ENCODE measurements around the gene ENG.

ENG gene

DNA sequence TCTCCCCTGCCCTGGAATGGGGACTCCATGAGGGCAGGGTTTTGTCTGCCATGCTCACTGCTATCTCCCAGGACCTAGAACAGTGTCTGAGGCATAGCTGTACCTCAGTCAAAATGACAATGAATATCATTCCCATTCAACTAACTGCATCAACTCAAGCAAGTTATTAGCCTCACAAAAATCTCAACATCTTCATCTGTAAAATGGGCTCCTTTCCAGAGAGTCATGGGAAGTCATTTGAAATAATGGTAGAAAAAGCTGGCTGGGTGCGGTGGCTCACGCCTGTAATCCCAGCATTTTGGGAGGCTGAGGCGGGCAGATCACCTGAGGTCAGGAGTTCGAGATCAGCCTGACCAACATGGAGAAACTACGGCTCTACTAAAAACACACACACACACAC, 85.4 kb downstream of the ENG start:
- Histone ChIP-seq H3K79me2 (ENCODE audit: insufficient read depth, low read length) (no peaks in the 10 kb centered on the region), H2AFZ (ENCODE audit: low read depth, low read length) (no peak overlapping the region), H3K4me1 (ENCODE audit: insufficient read depth, low read length) (peaks cover 31% of the 10 kb centered on the region), H3K4me3 (ENCODE audit: low read depth in 1 of 2, low read length in 2 of 2) (no peak overlapping the region), H3K9me3 (ENCODE audit: insufficient read depth, low read length, severe bottlenecking) (no peaks in the 10 kb centered on the region), H3K27ac (ENCODE audit: low read length) (no peak overlapping the region), H3K36me3 (ENCODE audit: insufficient read depth, low read length) (no peaks in the 10 kb centered on the region), H3K9ac (ENCODE audit: low read depth, low read length) (no peak overlapping the region), H3K27me3 (ENCODE audit: insufficient read depth, low read length, poor library complexity) (no peaks in the 10 kb centered on the region), H4K20me1 (ENCODE audit: insufficient read depth, low read length) (no peaks in the 10 kb centered on the region), H3K4me2 (ENCODE audit: insufficient read depth, low read length) (no peak overlapping the region)
- no peak for ATAC-seq (ENCODE audit: insufficient read depth, low read depth)
- TF ChIP-seq, protein P1, sequence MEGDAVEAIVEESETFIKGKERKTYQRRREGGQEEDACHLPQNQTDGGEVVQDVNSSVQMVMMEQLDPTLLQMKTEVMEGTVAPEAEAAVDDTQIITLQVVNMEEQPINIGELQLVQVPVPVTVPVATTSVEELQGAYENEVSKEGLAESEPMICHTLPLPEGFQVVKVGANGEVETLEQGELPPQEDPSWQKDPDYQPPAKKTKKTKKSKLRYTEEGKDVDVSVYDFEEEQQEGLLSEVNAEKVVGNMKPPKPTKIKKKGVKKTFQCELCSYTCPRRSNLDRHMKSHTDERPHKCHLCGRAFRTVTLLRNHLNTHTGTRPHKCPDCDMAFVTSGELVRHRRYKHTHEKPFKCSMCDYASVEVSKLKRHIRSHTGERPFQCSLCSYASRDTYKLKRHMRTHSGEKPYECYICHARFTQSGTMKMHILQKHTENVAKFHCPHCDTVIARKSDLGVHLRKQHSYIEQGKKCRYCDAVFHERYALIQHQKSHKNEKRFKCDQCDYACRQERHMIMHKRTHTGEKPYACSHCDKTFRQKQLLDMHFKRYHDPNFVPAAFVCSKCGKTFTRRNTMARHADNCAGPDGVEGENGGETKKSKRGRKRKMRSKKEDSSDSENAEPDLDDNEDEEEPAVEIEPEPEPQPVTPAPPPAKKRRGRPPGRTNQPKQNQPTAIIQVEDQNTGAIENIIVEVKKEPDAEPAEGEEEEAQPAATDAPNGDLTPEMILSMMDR (IDR thresholded peaks at IDR 0.05; ENCODE audit: borderline replicate concordance, extremely low read depth, low read length, poor library complexity, severe bottlenecking): no peak
- no peak for TF ChIP-seq EZH2 (IDR thresholded peaks at IDR 0.05; ENCODE audit: borderline replicate concordance, low read depth, low read length, severe bottlenecking)
- no peak for DNase-seq

DNA sequence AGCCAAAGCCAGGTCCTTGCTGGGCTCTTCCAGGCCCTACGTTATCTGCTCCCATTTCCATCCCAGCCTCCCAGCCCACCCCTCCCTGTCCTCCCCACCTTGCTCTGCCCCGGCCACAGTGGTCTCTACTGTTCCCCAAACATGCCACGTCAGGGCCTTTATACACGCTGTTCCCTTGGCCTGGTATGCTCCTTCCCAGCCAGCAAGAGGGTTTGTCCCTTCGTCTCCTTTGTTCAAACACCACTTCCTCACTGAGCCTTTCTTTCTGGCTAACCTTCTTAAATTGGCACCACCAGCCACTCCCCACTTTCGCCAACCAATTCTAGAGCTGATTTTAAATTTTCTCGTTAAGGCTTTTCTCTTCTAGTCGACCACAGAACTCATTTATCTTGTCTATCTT, 85.8 kb downstream of the ENG start:
- H3K4me3 ChIP-seq (ENCODE audit: low read depth in 1 of 2, low read length in 2 of 2): no peak overlapping the region
- H3K36me3 ChIP-seq (ENCODE audit: insufficient read depth, low read length): no peaks in the 10 kb centered on the region
- TF ChIP-seq EZH2 (IDR thresholded peaks at IDR 0.05; ENCODE audit: borderline replicate concordance, low read depth, low read length, severe bottlenecking): no peak
- TF ChIP-seq, protein P1 (IDR thresholded peaks at IDR 0.05; ENCODE audit: borderline replicate concordance, extremely low read depth, low read length, poor library complexity, severe bottlenecking): no peak
- no peaks in the 10 kb centered on the region for H3K9me3 ChIP-seq (ENCODE audit: insufficient read depth, low read length, severe bottlenecking)
- peaks cover 31% of the 10 kb centered on the region for H3K4me1 ChIP-seq (ENCODE audit: insufficient read depth, low read length)
- DNase-seq: no peak
- no peak overlapping the region for H3K27ac ChIP-seq (ENCODE audit: low read length)
- no peaks in the 10 kb centered on the region for H4K20me1 ChIP-seq (ENCODE audit: insufficient read depth, low read length)
- no peak overlapping the region for H3K4me2 ChIP-seq (ENCODE audit: insufficient read depth, low read length)
- no peaks in the 10 kb centered on the region for H3K79me2 ChIP-seq (ENCODE audit: insufficient read depth, low read length)
- H2AFZ ChIP-seq (ENCODE audit: low read depth, low read length): no peak overlapping the region
- no peak for ATAC-seq (ENCODE audit: insufficient read depth, low read depth)
- H3K27me3 ChIP-seq (ENCODE audit: insufficient read depth, low read length, poor library complexity): no peaks in the 10 kb centered on the region
- H3K9ac ChIP-seq (ENCODE audit: low read depth, low read length): no peak overlapping the region

DNA sequence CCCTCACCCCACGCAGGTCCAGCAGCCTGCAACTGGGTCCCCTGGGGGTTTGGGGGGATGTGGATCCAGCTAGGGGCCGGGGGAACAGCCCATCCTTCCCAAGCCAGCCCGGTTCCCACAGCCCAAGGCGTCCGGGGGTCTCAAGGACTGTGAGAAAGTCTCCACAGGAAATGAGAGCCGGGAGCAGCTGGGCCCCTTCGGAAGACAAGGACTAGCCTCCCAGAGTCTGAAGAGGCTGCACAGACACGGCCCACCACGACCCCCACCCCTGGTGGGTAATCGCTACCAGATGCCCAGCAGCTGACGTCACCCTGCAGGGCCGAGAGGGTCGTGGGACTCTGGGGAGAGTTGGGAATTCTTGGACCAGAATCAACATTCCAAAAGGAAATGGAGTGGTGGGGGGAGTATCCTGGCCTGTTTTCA, 86.5 kb downstream of the ENG start:
- Histone ChIP-seq H3K27ac (ENCODE audit: low read length) (no peak overlapping the region), H3K4me3 (ENCODE audit: low read depth in 1 of 2, low read length in 2 of 2) (no peak overlapping the region), H4K20me1 (ENCODE audit: insufficient read depth, low read length) (no peaks in the 10 kb centered on the region), H3K4me1 (ENCODE audit: insufficient read depth, low read length) (peaks cover 31% of the 10 kb centered on the region), H2AFZ (ENCODE audit: low read depth, low read length) (no peak overlapping the region), H3K9me3 (ENCODE audit: insufficient read depth, low read length, severe bottlenecking) (no peaks in the 10 kb centered on the region), H3K4me2 (ENCODE audit: insufficient read depth, low read length) (no peak overlapping the region), H3K79me2 (ENCODE audit: insufficient read depth, low read length) (no peaks in the 10 kb centered on the region), H3K27me3 (ENCODE audit: insufficient read depth, low read length, poor library complexity) (no peaks in the 10 kb centered on the region), H3K9ac (ENCODE audit: low read depth, low read length) (no peak overlapping the region), H3K36me3 (ENCODE audit: insufficient read depth, low read length) (no peaks in the 10 kb centered on the region)
- TF ChIP-seq EZH2 (IDR thresholded peaks at IDR 0.05; ENCODE audit: borderline replicate concordance, low read depth, low read length, severe bottlenecking): no peak
- TF ChIP-seq, protein P1 (IDR thresholded peaks at IDR 0.05; ENCODE audit: borderline replicate concordance, extremely low read depth, low read length, poor library complexity, severe bottlenecking): no peak
- ATAC-seq (ENCODE audit: insufficient read depth, low read depth) (no peak), DNase-seq (no peak)

DNA sequence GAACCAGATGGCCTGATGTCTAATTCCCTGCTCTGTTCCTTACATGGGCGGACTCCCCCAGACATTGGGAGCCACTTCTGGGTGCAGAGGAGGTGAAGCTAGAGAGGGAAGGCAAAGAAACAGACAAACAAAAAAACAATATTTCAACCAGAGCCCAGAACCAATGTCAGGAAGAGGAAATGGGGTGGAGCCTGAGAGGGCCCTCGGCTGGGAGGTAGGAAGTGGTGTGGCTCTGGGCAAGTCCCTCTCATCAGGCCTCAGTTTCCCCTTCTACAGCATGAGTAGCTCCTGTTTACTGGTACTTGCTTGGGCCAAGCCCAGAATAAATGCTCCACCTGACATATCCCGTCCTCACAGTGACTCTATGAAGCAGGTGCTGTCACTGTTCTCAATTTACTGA, 87.0 kb downstream of the ENG start:
- no peak overlapping the region for H3K4me3 ChIP-seq (ENCODE audit: low read depth in 1 of 2, low read length in 2 of 2)
- TF ChIP-seq, protein P1 (IDR thresholded peaks at IDR 0.05; ENCODE audit: borderline replicate concordance, extremely low read depth, low read length, poor library complexity, severe bottlenecking): no peak
- no peak for TF ChIP-seq EZH2 (IDR thresholded peaks at IDR 0.05; ENCODE audit: borderline replicate concordance, low read depth, low read length, severe bottlenecking)
- peak overlapping the region; percentile 57 for H3K27ac ChIP-seq (ENCODE audit: low read length)
- H3K9ac ChIP-seq (ENCODE audit: low read depth, low read length): 0 out of 2 replicates have a peak overlapping the region, but pooled peaks have one; percentile 7
- no peaks in the 10 kb centered on the region for H4K20me1 ChIP-seq (ENCODE audit: insufficient read depth, low read length)
- DNase-seq (no peak), ATAC-seq (ENCODE audit: insufficient read depth, low read depth) (no peak)
- peaks cover 31% of the 10 kb centered on the region for H3K4me1 ChIP-seq (ENCODE audit: insufficient read depth, low read length)
- H3K79me2 ChIP-seq (ENCODE audit: insufficient read depth, low read length): no peaks in the 10 kb centered on the region
- H3K4me2 ChIP-seq (ENCODE audit: insufficient read depth, low read length): no peak overlapping the region
- no peaks in the 10 kb centered on the region for H3K27me3 ChIP-seq (ENCODE audit: insufficient read depth, low read length, poor library complexity)
- H3K9me3 ChIP-seq (ENCODE audit: insufficient read depth, low read length, severe bottlenecking): no peaks in the 10 kb centered on the region
- peak overlapping the region; percentile 51 for H2AFZ ChIP-seq (ENCODE audit: low read depth, low read length)
- no peaks in the 10 kb centered on the region for H3K36me3 ChIP-seq (ENCODE audit: insufficient read depth, low read length)

All from DND-41 (cell line).